ENCODE measurements around the gene TTLL11. TPM values are rescaled to one million over a fixed set of nuclear protein-coding genes. Genes with fewer than 3 reads are reported as not detected.
A peak's percentile ranks its signal among the peaks of the same experiment; 100 is the strongest.

The TTLL11 gene
- total and polyA plus RNA-seq, 2 experiments from 2014 or later, result 0.57 to 1.4 TPM

DNA sequence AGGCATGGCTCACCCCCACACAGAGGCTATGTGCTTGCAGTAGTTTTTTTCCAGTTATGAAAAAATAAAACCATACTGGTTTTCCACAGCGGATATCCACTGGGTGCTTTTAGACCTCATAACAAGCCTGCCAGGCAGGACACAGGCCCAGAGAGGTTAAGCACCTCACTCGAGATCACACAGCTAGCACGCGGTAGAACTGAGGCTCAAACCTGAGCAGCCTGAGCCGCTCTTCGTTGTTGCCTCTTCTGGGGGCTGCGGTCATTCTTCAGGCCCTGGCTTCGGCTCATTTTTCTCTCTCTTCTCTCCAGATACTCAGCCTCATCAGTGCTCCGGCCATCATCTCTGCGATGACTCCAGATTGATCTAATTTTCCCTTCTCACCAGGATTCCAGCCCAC is 196.0 kb downstream of the TTLL11 start (continued):
- TF ChIP-seq, protein P1, sequence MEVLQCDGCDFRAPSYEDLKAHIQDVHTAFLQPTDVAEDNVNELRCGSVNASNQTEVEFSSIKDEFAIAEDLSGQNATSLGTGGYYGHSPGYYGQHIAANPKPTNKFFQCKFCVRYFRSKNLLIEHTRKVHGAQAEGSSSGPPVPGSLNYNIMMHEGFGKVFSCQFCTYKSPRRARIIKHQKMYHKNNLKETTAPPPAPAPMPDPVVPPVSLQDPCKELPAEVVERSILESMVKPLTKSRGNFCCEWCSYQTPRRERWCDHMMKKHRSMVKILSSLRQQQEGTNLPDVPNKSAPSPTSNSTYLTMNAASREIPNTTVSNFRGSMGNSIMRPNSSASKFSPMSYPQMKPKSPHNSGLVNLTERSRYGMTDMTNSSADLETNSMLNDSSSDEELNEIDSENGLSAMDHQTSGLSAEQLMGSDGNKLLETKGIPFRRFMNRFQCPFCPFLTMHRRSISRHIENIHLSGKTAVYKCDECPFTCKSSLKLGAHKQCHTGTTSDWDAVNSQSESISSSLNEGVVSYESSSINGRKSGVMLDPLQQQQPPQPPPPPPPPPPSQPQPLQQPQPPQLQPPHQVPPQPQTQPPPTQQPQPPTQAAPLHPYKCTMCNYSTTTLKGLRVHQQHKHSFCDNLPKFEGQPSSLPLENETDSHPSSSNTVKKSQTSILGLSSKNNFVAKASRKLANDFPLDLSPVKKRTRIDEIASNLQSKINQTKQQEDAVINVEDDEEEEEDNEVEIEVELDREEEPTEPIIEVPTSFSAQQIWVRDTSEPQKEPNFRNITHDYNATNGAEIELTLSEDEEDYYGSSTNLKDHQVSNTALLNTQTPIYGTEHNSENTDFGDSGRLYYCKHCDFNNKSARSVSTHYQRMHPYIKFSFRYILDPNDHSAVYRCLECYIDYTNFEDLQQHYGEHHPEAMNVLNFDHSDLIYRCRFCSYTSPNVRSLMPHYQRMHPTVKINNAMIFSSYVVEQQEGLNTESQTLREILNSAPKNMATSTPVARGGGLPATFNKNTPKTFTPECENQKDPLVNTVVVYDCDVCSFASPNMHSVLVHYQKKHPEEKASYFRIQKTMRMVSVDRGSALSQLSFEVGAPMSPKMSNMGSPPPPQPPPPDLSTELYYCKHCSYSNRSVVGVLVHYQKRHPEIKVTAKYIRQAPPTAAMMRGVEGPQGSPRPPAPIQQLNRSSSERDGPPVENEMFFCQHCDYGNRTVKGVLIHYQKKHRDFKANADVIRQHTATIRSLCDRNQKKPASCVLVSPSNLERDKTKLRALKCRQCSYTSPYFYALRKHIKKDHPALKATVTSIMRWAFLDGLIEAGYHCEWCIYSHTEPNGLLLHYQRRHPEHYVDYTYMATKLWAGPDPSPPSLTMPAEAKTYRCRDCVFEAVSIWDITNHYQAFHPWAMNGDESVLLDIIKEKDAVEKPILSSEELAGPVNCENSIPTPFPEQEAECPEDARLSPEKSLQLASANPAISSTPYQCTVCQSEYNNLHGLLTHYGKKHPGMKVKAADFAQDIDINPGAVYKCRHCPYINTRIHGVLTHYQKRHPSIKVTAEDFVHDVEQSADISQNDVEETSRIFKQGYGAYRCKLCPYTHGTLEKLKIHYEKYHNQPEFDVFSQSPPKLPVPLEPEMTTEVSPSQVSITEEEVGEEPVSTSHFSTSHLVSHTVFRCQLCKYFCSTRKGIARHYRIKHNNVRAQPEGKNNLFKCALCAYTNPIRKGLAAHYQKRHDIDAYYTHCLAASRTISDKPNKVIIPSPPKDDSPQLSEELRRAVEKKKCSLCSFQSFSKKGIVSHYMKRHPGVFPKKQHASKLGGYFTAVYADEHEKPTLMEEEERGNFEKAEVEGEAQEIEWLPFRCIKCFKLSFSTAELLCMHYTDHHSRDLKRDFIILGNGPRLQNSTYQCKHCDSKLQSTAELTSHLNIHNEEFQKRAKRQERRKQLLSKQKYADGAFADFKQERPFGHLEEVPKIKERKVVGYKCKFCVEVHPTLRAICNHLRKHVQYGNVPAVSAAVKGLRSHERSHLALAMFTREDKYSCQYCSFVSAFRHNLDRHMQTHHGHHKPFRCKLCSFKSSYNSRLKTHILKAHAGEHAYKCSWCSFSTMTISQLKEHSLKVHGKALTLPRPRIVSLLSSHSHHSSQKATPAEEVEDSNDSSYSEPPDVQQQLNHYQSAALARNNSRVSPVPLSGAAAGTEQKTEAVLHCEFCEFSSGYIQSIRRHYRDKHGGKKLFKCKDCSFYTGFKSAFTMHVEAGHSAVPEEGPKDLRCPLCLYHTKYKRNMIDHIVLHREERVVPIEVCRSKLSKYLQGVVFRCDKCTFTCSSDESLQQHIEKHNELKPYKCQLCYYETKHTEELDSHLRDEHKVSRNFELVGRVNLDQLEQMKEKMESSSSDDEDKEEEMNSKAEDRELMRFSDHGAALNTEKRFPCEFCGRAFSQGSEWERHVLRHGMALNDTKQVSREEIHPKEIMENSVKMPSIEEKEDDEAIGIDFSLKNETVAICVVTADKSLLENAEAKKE (CRISPR knock-in tag; IDR thresholded peaks at IDR 0.05), result no peak
- TF ChIP-seq, protein P2, sequence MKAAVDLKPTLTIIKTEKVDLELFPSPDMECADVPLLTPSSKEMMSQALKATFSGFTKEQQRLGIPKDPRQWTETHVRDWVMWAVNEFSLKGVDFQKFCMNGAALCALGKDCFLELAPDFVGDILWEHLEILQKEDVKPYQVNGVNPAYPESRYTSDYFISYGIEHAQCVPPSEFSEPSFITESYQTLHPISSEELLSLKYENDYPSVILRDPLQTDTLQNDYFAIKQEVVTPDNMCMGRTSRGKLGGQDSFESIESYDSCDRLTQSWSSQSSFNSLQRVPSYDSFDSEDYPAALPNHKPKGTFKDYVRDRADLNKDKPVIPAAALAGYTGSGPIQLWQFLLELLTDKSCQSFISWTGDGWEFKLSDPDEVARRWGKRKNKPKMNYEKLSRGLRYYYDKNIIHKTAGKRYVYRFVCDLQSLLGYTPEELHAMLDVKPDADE (IDR thresholded peaks at IDR 0.05), result no peak
- TF ChIP-seq JUNB (IDR thresholded peaks at IDR 0.05; ENCODE audit: unreplicated experiment), result no peak

DNA sequence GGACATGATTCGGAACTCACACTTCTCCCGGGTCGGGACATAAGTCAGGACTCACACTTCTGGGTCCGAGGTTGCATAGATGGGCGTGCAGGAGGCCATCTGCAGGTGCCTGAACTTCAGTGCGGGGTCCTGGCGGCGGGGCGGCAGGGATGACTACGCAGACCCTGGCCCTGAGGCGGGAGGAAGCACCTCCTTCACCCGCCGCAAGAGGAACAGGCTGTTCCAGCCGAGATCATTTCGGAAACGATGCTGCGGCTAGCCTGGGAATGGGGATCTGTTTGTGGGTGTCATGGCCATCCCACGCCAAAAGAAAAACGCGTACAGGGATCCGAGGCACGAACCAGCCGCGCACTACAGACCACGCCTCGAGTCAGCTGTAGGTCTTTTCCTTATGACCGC is 196.6 kb downstream of the TTLL11 start:
- H3K27ac ChIP-seq (ENCODE audit: low read depth), result no peak overlapping the region
- no peak overlapping the region for H3K4me2 ChIP-seq
- no peak overlapping the region for H3K4me3 ChIP-seq
- Mint-ChIP-seq H3K36me3 (ENCODE audit: low read depth) (no peaks in the 10 kb centered on the region), H3K27me3 (ENCODE audit: insufficient read depth, low read depth, poor library complexity) (peaks cover 6% of the 10 kb centered on the region), H3K27ac (no peak overlapping the region), H3K9me3 (peaks cover 7% of the 10 kb centered on the region), H3K4me1 (peaks cover 2% of the 10 kb centered on the region; the same call in 2 of the 3 replicates), H3K4me3 (no peak overlapping the region)
- TF ChIP-seq EZH2 (IDR thresholded peaks at IDR 0.05; ENCODE audit: low read depth, unreplicated experiment), result no peak
- no peak for TF ChIP-seq CREB1 (CRISPR knock-in tag; IDR thresholded peaks at IDR 0.05; ENCODE audit: low read depth)
- TF ChIP-seq NANOG (IDR thresholded peaks at IDR 0.05; ENCODE audit: borderline replicate concordance), result no peak
- no peak for TF ChIP-seq ZNF331 (CRISPR knock-in tag; IDR thresholded peaks at IDR 0.05; ENCODE audit: low read depth)
- TF ChIP-seq POLR2AphosphoS5 (IDR thresholded peaks at IDR 0.05; ENCODE audit: low read depth), result no peak
- no peaks in the 10 kb centered on the region for H4K20me1 ChIP-seq (replicated peaks; ENCODE audit: insufficient read depth)
- DNase-seq (ENCODE audit: low spot score) (peak; percentile 9), ATAC-seq (peak; percentile 67)
- no peaks in the 10 kb centered on the region for H3K36me3 ChIP-seq (ENCODE audit: insufficient read depth)
- H2AFZ ChIP-seq, result 0 out of 2 replicates have a peak overlapping the region, but pooled peaks have one; percentile 38
- H3K9me2 ChIP-seq (ENCODE audit: insufficient read depth), result no peaks in the 10 kb centered on the region
- peaks cover 5% of the 10 kb centered on the region; the same call in 1 of the 2 replicates for H3F3A ChIP-seq (replicated peaks; ENCODE audit: low read depth)
- no peaks in the 10 kb centered on the region for H3K4me1 ChIP-seq (ENCODE audit: insufficient read depth)
- no peaks in the 10 kb centered on the region for H3K27me3 ChIP-seq (ENCODE audit: insufficient read depth)
- no peaks in the 10 kb centered on the region for H3K79me2 ChIP-seq (replicated peaks; ENCODE audit: insufficient read depth)
